Activated T-helper 17 cell treated with anti-CD3 and anti-CD28 coated beads, Interleukin-2, amount 50 U/mL, for 72 hours (primary cell): ENCODE measurements around the gene GRAMD2A. TPM values are rescaled to one million over a fixed set of nuclear protein-coding genes. Genes with fewer than 3 reads are reported as not detected.

Source experiments
- ATAC-seq: fragments of 150-1000 bp; cut with Tn5 transposase; replicated peaks from 2 replicates; pipeline ENCODE4 v1.10.0; 2021; ENCODE audit warnings: mild to moderate bottlenecking, moderate library complexity
- H3K27ac Mint-ChIP-seq: one replicate; pipeline ENCODE4 v1.8.0; 2022; ENCODE audit warnings: mixed read lengths
- H3K27me3 Mint-ChIP-seq: one replicate; pipeline ENCODE4 v1.8.0; 2022; ENCODE audit warnings: mixed read lengths
- H3K36me3 Mint-ChIP-seq: one replicate; pipeline ENCODE4 v1.8.0; 2022; ENCODE audit warnings: low read depth, mild to moderate bottlenecking, mixed read lengths
- H3K4me1 Mint-ChIP-seq: one replicate; pipeline ENCODE4 v1.8.0; 2022; ENCODE audit warnings: mixed read lengths
- H3K4me3 Mint-ChIP-seq: one replicate; pipeline ENCODE4 v1.8.0; 2022; ENCODE audit warnings: mild to moderate bottlenecking, mixed read lengths
- H3K9me3 Mint-ChIP-seq: one replicate; pipeline ENCODE4 v1.8.0; 2022; ENCODE audit warnings: mixed read lengths
- total RNA-seq, 2 donors: library from RNA; stranded (reverse); gene quantifications; one replicate each; pipeline ENCODE4 v1.2.3, GENCODE V29; 2022

Gene GRAMD2A
- total RNA-seq, 2 donors from 2014 or later: 0.50 TPM; not detected in 1

DNA sequence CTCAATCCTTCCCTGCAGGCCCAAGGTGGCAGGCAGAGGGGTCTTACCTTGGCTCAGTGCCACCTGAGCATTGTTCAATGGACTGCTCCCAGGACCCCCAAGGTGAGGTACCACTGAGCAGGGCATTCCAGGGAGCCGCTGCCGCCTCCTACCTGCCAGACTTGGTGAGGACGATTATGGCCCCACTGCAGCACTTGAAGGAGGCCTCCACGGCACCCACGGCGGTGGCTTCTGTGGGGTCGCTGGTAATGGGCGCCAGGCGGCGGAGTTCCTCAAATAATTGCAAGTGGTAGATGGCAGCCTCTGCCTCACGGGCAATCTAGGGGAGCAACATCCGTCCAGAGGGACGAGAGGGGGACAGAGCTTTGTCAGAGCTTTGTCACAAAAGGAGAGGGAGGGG, 4.7 kb upstream of the GRAMD2A start:
- no peak for ATAC-seq
- peaks cover 38% of the 10 kb centered on the region for H3K4me1 Mint-ChIP-seq
- peaks cover 98% of the 10 kb centered on the region for H3K36me3 Mint-ChIP-seq
- no peaks in the 10 kb centered on the region for H3K27me3 Mint-ChIP-seq
- H3K27ac Mint-ChIP-seq: no peak overlapping the region
- no peaks in the 10 kb centered on the region for H3K9me3 Mint-ChIP-seq
- no peak overlapping the region for H3K4me3 Mint-ChIP-seq

DNA sequence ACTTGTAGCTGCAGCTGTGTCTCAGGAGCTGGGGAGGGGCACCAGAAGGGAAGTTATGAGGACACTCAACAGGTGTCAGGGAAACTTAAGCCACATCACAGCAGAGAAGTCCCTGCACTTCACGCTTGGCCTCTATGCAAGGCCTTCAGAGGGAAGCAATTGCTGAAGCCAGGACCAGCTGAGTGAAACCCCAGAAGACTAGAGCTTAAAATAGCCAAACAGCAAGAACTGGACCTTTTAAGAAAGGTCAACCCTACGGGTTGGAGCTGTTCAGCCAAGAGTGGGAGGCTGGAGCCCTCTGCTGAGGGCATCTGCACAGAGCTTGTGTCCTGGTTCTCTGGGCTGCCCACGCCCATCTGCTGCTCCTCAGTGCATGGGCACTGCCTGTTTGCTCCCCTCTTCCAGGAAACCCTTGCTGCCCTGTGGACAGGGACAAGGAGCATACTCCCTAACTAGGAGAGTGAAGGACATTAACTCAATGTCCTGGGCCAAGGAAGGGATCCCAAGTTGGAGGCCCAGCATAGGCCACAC, 3.9 kb upstream of the GRAMD2A start:
- no peaks in the 10 kb centered on the region for H3K27me3 Mint-ChIP-seq
- ATAC-seq: no peak
- H3K27ac Mint-ChIP-seq: peak overlapping the region; percentile 85
- H3K9me3 Mint-ChIP-seq: no peaks in the 10 kb centered on the region
- peaks cover 31% of the 10 kb centered on the region for H3K4me1 Mint-ChIP-seq
- H3K36me3 Mint-ChIP-seq: peaks cover 89% of the 10 kb centered on the region
- H3K4me3 Mint-ChIP-seq: peak overlapping the region; percentile 41

DNA sequence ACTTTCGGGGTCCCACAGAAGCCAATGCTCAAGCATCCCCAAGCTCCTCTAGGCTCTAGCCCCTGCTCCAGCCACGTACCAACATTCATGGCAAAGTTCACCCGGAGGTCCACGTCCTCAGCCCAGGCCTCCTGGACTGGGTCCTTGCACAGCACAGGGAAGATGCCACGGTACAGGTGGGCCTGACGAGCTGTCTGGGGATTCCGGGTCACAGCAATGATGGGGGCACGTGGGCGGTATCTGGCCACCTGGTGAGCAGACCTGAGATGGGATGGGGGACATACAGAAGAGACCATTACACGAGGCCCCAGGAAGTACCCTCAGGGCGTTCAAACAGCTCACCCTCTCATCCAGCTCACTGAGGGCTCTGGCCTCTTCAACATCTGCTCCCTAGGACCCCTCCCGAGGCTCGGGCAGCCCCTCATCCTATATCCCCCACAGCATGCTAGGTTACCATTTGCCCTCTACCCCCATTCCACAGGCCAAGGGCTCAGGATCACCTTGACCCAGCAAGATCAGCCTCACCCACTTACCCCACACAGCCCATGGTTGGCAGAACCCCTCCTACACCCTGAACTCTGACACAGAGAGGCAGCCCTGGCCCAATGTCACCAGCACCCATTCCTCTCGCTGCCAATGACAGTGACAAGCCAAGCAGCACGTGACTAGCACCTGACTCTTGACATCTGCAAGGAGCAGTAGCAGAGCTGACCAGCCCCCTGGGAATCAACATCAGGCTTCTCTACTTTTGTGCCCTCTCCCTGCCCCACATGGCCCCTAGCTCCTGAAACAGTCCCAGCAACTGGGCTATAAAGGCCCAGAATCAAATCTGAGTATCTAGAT, 3.0 kb upstream of the GRAMD2A start:
- H3K4me3 Mint-ChIP-seq: peak overlapping the region; percentile 41
- no peaks in the 10 kb centered on the region for H3K9me3 Mint-ChIP-seq
- peak overlapping the region; percentile 85 for H3K27ac Mint-ChIP-seq
- H3K4me1 Mint-ChIP-seq: peaks cover 31% of the 10 kb centered on the region
- no peaks in the 10 kb centered on the region for H3K27me3 Mint-ChIP-seq
- H3K36me3 Mint-ChIP-seq: peaks cover 81% of the 10 kb centered on the region
- ATAC-seq: no peak

DNA sequence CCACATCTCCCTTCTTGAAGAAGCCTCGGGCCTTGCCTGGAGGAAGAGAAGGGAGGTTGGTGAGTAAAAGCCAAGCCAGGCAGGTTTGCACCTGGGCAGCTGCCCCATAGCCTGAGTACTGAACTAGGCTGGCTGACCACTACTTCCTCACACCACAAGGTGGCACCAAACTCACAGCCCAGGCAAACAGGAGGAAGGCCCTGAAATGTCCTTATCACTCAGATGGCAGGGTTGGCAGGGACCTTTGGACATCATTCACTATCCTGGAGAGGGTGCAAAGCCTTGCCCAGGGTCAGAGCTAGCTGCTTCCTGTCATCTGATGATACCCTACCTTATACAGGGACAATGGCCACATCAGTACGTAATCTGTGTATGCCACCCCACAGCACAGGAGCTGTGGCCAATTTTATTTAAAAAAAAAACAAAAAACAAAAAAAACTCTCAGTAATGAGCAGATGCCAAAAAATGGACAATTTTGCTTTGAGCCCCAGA, 2.2 kb upstream of the GRAMD2A start:
- H3K4me3 Mint-ChIP-seq: no peak overlapping the region
- H3K27ac Mint-ChIP-seq: peak overlapping the region; percentile 85
- H3K27me3 Mint-ChIP-seq: no peaks in the 10 kb centered on the region
- H3K9me3 Mint-ChIP-seq: no peaks in the 10 kb centered on the region
- peak; percentile 47 for ATAC-seq
- peaks cover 30% of the 10 kb centered on the region for H3K4me1 Mint-ChIP-seq
- H3K36me3 Mint-ChIP-seq: peaks cover 72% of the 10 kb centered on the region

DNA sequence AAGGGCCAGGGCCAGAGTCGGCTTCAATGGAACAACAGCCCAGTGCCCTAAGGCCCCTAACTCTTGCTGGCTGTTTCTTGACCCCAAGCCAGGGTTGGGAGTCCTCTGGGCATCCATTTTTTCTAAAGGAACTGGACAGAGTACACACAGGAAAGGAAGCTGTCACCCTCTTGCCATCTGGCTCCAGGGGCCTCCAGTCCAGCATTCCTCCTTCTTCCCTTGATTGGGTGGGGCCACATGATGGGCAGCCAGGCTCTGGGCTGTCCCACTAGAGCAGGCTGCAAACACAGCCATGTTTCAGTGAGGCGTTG, 1.6 kb upstream of the GRAMD2A start:
- Mint-ChIP-seq H3K4me3 (no peak overlapping the region), H3K4me1 (peaks cover 25% of the 10 kb centered on the region), H3K9me3 (no peaks in the 10 kb centered on the region), H3K36me3 (peaks cover 66% of the 10 kb centered on the region), H3K27ac (peak overlapping the region; percentile 79), H3K27me3 (no peaks in the 10 kb centered on the region)
- no peak for ATAC-seq

DNA sequence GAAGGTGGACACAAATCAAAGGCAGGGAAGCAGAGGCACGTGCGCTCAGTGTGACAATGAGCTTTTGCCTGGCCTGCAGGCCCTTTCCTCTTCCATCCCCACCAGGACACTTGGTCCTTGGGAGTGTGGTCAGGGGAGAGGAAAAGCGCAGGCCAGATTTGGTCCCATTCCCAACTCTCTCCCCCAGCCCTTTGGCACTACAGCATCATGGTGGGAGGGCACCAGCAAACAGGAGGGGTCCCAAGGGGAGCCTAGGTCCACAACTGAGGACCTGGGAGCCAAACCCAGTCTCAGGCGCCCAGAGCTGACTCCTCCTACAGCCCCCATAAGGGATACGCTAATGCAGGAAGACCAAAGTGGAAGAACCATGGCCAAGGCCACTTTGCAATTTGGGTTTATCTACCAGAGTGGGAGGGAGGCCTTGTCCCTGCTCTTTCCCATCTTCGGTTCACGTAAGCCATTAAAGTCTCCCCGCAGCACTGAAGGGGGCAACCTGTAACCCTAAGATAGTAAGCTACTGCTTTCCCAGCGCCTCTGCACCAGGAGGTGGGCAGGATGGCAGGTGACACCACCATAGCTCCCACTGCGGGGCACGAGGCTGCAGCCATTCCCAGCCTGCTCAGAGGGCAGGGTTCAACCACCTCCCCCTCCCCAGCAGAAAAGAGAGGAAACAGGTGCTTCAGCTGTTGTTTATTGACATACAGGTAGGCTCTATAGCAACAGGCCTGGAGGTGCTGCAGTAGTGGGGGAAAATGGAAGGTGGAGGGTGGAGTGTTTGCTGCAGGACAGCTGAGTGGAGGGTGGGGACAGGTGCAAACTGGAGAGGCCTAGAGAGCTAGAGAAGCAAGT, 993 bp upstream of the GRAMD2A start:
- Mint-ChIP-seq H3K27ac (peak overlapping the region; percentile 79), H3K4me1 (peaks cover 20% of the 10 kb centered on the region), H3K27me3 (no peaks in the 10 kb centered on the region), H3K9me3 (no peaks in the 10 kb centered on the region), H3K4me3 (peak overlapping the region; percentile 51), H3K36me3 (peaks cover 60% of the 10 kb centered on the region)
- ATAC-seq: peak; percentile 16

DNA sequence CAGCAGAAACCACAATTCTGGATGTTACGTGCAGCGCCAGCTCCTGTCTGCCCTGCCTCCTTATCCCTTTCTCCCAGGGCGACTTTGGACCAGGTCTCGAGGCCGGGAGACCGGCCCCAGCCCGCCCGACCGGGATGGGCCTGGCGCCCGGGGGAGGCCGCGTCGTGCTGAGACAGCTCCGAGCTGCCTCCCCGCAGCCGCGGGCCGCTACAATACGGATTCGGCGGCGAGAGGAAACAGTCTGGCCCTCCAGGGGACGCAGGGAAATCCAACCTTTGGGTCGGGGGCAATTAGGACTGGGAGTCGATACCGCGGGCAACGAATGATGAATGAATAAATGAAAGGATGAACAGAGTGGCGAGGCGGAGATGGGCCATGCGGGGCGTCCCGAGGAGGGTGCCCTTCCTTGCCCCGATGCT, 537 bp downstream of the GRAMD2A start:
- Mint-ChIP-seq H3K27me3 (no peaks in the 10 kb centered on the region), H3K4me1 (peaks cover 18% of the 10 kb centered on the region), H3K36me3 (peaks cover 45% of the 10 kb centered on the region), H3K27ac (peak overlapping the region; percentile 52), H3K9me3 (no peaks in the 10 kb centered on the region), H3K4me3 (no peak overlapping the region)
- ATAC-seq: peak; percentile 1

DNA sequence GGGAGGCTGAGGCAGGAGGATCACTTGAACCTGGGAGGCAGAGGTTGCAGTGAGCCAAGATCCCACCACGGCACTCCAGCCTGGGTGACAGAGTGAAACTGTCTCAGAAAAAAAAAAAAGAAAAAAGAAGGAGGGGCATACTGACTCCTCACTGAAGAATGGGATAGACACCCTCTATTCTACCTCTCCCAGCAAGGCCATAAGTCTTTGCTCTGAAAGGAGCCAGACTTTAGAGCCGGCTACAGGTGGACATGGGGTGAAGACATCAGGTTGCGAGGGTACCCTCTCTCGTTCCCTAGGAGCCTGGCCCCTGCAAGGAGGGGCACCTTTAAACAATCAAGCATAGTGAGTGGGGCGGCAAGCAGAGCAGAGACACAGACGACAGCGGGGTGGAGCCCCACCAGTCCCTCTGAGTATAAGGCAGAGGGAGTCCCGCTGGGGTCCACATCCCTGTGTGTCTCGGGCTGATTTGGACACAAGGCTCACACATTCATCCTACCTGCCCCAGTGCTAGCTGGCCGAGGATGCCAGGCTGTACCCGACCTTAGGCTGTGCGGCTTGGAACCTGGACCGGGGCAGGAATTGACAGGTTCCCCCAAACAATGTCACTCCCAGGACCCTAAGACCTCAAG, 1.1 kb downstream of the GRAMD2A start:
- no peak for ATAC-seq

DNA sequence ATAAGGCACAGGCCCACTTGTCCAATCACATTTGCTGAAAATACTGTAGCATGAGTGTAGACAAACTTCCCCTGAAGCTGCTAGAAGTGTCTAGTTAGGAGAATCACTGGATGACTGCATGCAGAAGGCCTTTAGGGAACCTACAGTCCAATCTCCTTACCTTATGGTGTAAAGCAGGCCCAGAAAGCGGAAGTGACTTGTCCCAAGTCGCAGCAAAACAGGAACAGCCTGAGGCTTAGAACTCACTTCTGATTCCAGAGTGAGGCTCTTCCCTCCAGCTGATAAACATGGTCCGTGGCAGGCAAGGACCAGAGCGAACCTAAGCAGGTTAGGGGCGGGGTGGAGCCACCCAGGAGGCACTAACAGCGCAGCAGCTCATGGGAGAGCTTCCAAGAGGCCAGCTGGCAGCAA, 2.5 kb downstream of the GRAMD2A start:
- peaks cover 13% of the 10 kb centered on the region for H3K4me1 Mint-ChIP-seq
- H3K36me3 Mint-ChIP-seq: peaks cover 26% of the 10 kb centered on the region
- ATAC-seq: no peak
- H3K4me3 Mint-ChIP-seq: no peak overlapping the region
- H3K27me3 Mint-ChIP-seq: no peaks in the 10 kb centered on the region
- no peak overlapping the region for H3K27ac Mint-ChIP-seq
- H3K9me3 Mint-ChIP-seq: no peaks in the 10 kb centered on the region

More for the DNA sequence above, 1.1 kb downstream of the GRAMD2A start:
- H3K36me3 Mint-ChIP-seq: peaks cover 40% of the 10 kb centered on the region
- H3K27me3 Mint-ChIP-seq: no peaks in the 10 kb centered on the region
- H3K4me1 Mint-ChIP-seq: peaks cover 18% of the 10 kb centered on the region
- peak overlapping the region; percentile 52 for H3K27ac Mint-ChIP-seq
- H3K9me3 Mint-ChIP-seq: no peaks in the 10 kb centered on the region
- no peak overlapping the region for H3K4me3 Mint-ChIP-seq

DNA sequence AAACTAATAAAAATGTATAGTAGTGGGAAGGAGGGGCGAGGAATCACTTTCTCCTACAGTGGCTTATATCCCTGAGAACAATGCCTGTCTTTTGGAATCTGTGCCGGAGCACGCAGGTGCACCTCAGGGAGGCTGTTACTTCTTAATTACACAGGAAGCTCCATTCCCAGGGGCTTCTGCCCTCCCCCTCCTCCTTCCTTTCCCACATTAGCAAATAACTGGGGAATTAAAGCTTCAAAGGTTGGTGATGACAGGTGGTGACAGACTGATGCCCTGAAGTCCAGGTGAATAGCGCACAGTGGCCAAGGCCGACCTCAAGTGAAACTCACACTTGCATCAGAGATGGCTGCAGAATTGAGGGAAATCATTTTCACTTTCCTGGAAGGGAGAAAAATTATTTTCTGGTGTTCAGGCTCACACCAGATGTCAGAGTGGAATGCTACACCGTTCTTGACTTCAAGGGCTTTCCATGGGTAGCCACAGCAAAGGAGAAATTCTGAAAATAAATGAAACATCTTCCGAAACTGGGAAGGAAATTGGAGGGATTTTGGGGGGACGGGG, 3.7 kb downstream of the GRAMD2A start:
- H3K36me3 Mint-ChIP-seq: peaks cover 14% of the 10 kb centered on the region

DNA sequence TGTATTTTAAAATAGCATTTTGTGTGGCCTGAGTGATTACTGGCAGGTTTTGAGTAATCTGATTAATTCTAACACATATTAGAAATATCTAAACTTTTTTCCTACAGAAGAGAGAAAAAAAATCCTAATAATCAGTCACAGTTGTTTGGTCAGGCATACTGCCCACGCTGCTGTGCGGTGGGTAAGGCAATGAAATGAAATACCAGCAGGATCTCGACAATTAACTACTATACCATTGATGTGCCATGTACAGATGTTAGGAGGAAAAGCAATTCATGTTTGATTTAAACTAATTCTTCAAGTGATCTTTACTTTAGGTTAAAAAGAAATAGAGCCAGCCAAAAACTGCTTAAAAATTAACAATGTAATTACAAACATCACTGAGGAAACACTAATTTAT, 5.2 kb downstream of the GRAMD2A start:
- H3K36me3 Mint-ChIP-seq: no peaks in the 10 kb centered on the region

More for the DNA sequence above, 3.7 kb downstream of the GRAMD2A start:
- ATAC-seq: no peak
- H3K4me1 Mint-ChIP-seq: peaks cover 11% of the 10 kb centered on the region
- H3K9me3 Mint-ChIP-seq: no peaks in the 10 kb centered on the region
- H3K4me3 Mint-ChIP-seq: no peak overlapping the region
- no peaks in the 10 kb centered on the region for H3K27me3 Mint-ChIP-seq
- H3K27ac Mint-ChIP-seq: no peak overlapping the region

DNA sequence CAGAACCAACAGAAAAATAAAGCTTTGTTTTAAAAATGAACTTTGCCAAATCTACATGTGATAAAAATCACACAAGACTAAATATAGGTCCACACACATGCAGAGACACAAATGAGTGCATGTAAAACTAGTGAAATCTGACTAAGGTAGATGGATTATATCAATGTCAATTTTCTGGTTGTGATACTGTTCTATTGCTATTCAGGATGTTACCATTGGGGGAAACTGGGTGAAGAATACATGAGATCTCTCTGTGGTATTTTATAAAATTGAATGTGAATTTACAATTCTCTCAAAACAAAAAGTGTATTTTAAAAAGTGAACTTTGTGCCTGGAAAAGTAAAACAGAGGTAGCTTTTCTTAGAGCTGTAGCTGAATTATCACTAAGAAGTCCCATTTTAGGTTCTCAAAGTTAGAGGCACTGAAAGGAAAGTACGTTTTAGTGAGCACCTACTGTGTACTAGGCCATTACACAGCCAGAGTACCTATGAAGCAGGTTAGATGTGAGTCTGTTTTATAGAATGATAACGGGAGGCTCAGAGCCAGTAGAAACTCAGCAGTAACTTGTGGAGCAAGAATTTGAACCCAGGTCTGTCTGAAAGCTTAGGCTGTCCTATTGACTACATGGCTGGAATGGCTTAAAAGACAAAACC, 8.2 kb downstream of the GRAMD2A start:
- H3K36me3 Mint-ChIP-seq: no peaks in the 10 kb centered on the region
- H3K27me3 Mint-ChIP-seq: peaks cover 8% of the 10 kb centered on the region
- no peak overlapping the region for H3K27ac Mint-ChIP-seq
- H3K4me1 Mint-ChIP-seq: no peaks in the 10 kb centered on the region
- ATAC-seq: no peak
- no peak overlapping the region for H3K4me3 Mint-ChIP-seq
- no peaks in the 10 kb centered on the region for H3K9me3 Mint-ChIP-seq

More for the DNA sequence above, 5.2 kb downstream of the GRAMD2A start:
- Mint-ChIP-seq H3K27me3 (no peaks in the 10 kb centered on the region), H3K9me3 (no peaks in the 10 kb centered on the region), H3K4me3 (no peak overlapping the region), H3K4me1 (no peaks in the 10 kb centered on the region), H3K27ac (no peak overlapping the region)
- ATAC-seq: no peak

DNA sequence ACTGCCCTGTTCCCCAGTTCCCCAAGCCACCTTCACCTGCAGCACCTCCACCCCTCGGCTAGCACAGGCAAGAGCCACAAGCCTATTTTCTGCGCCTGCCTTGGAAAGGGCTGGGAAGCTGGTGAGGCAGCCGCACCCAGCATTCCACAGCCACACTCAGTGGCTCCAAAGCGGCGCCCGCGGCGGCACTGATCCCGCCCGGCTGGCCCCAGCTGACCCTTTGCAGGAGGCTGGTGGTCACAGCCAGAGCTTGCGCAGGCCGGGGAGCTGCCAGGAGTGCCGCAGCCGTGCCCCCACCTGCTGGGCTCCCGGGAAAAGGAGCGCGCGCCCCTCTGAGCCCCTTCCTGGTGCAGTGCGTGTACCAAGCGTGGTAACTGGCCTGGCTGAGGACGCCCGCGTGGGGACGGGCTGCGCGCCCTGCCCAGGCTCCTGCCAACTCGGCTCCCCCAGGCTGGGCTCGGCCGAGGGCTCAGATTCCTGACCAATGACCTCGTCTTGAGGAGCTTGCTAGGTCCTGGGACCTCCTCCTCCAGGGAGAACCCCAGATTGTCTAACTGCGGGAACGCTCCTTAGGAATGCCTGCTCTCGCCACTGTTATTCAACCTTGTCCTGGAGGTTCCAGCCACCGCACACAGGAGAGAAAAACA, 13.3 kb downstream of the GRAMD2A start:
- no peaks in the 10 kb centered on the region for H3K36me3 Mint-ChIP-seq
- H3K27ac Mint-ChIP-seq: no peak overlapping the region
- H3K9me3 Mint-ChIP-seq: no peaks in the 10 kb centered on the region
- ATAC-seq: no peak
- no peak overlapping the region for H3K4me3 Mint-ChIP-seq
- no peaks in the 10 kb centered on the region for H3K4me1 Mint-ChIP-seq
- peaks cover 30% of the 10 kb centered on the region for H3K27me3 Mint-ChIP-seq
